K562 (cell line): ENCODE data around the gene AUNIP. TPM values are rescaled to one million over a fixed set of nuclear protein-coding genes. Genes with fewer than 3 reads are reported as not detected.
A peak's percentile ranks its signal among the peaks of the same experiment; 100 is the strongest.

Source experiments
- AFF1 ChIP-seq, 2 experiments: fragments of 450-650 bp; IDR thresholded peaks; 2 replicates each; pipeline ENCODE4 v1.6.1; 2018; ENCODE audit warnings: mild to moderate bottlenecking in 2 of 2, low read depth in 1 of 2; ENCODE audit not compliant: partially characterized antibody in 2 of 2
- CBFB ChIP-seq: sonication (generic); formaldehyde crosslinking; IDR thresholded peaks from 2 replicates; pipeline ENCODE4 v1.4.0; 2020; ENCODE audit warnings: mild to moderate bottlenecking, missing genetic modification reagents
- CBX5 ChIP-seq: IDR thresholded peaks from 2 replicates; pipeline ENCODE4 v1.6.1; 2014; ENCODE audit warnings: low read depth, borderline replicate concordance
- CHD1 ChIP-seq: fragments of 200-600 bp; sonication (generic); IDR thresholded peaks from one replicate; pipeline ENCODE4 v1.6.1; 2012; ENCODE audit warnings: mild to moderate bottlenecking, moderate library complexity, low read length, inconsistent platforms
- CTBP1 ChIP-seq: fragments of 450-650 bp; IDR thresholded peaks from 2 replicates; pipeline ENCODE4 v1.6.1; 2016; ENCODE audit warnings: borderline replicate concordance
- ETV6 ChIP-seq, 3 experiments: fragments of 150-350 bp in 1 of 3; sonication (generic) in 1 of 3; formaldehyde crosslinking in 1 of 3; IDR thresholded peaks; 2 replicates each; pipeline versions ENCODE4 v1.6.1 to v1.8.0; 2014 to 2022; ENCODE audit warnings: borderline replicate concordance in 2 of 3, low read depth in 2 of 3, antibody characterized with exemption in 1 of 3, low read length in 1 of 3, mild to moderate bottlenecking in 1 of 3, missing genetic modification reagents in 1 of 3
- MBD2 ChIP-seq: sonication (generic); IDR thresholded peaks from 2 replicates; pipeline ENCODE4 v1.6.1; 2016; ENCODE audit warnings: low read depth, borderline replicate concordance
- PML ChIP-seq: IDR thresholded peaks from 2 replicates; pipeline ENCODE4 v1.6.1; 2012; ENCODE audit warnings: low read length, inconsistent platforms
- RBBP5 ChIP-seq: fragments of 200-600 bp; sonication (generic); IDR thresholded peaks from 2 replicates; pipeline ENCODE4 v1.6.1; 2012; ENCODE audit warnings: borderline replicate concordance, mild to moderate bottlenecking, low read length, control low read depth, inconsistent platforms; ENCODE audit not compliant: insufficient read depth, poor library complexity, severe bottlenecking
- SIN3A ChIP-seq, 2 experiments: fragments of 150-350 bp in 1 of 2; IDR thresholded peaks; 2 replicates each; pipeline ENCODE4 v1.6.1; 2011 to 2016; ENCODE audit warnings: borderline replicate concordance in 2 of 2, low read depth in 2 of 2, low read length in 2 of 2, mild to moderate bottlenecking in 2 of 2, moderate library complexity in 2 of 2; ENCODE audit not compliant: control insufficient read depth in 1 of 2
- SMARCA5 ChIP-seq: fragments of 450-650 bp; IDR thresholded peaks from 2 replicates; pipeline ENCODE4 v1.6.1; 2016
- ZBTB7A ChIP-seq: IDR thresholded peaks from 2 replicates; pipeline ENCODE4 v1.6.1; 2011; ENCODE audit warnings: low read depth, mild to moderate bottlenecking, low read length, moderate library complexity, borderline replicate concordance; ENCODE audit not compliant: control insufficient read depth
- ZNF12 ChIP-seq: sonication (generic); formaldehyde crosslinking; IDR thresholded peaks from 2 replicates; pipeline ENCODE4 v1.4.0; 2020; ENCODE audit warnings: mild to moderate bottlenecking, missing genetic modification reagents
- ZNF436 ChIP-seq: fragments of 250-450, 450-650 bp; sonication (Bioruptor Pico); formaldehyde crosslinking; IDR thresholded peaks from 2 replicates; pipeline ENCODE4 v1.7.0; 2020; ENCODE audit warnings: mild to moderate bottlenecking
- ZNF79 ChIP-seq: fragments of 250-450 bp; sonication (Bioruptor Pico); IDR thresholded peaks from 2 replicates; pipeline ENCODE4 v1.4.0; 2020; ENCODE audit warnings: low read depth, mild to moderate bottlenecking, moderate library complexity
- polyA plus RNA-seq, 8 experiments: library from polyadenylated mRNA; depleted of rRNA in 4 of 8; stranded (reverse) in 5 of 8; unstranded in 3 of 8; fragments of >200 nt; fragmentation: Nextera tagmentation in 2 of 8; fragmentation: Illumina TruSeq in 1 of 8; extraction: Ambion mirVana in 2 of 8; extraction: Trizol in 1 of 8; gene quantifications; 2 replicates each; pipeline versions ENCODE4 v1.2.1 to v1.2.3, GENCODE V29; 2011 to 2014; ENCODE audit warnings: inconsistent platforms in 1 of 8, missing spikeins in 1 of 8
- total RNA-seq, 7 experiments: library from RNA; depleted of rRNA in 6 of 7; stranded (reverse); fragments of >200 nt in 6 of 7; fragmentation: Illumina TruSeq in 2 of 7; extraction: Trizol in 2 of 7; gene quantifications; 2 replicates each; pipeline versions ENCODE4 v1.2.1 to v1.2.3, GENCODE V29; 2011 to 2021; ENCODE audit warnings: low replicate concordance in 1 of 7

The AUNIP gene
- total and polyA plus RNA-seq, 9 of the 15 experiments (the other 6 are each of a cell fraction or from before 2014, with no cell fraction given): 12.1 to 53.8 (median 47.1) TPM

DNA sequence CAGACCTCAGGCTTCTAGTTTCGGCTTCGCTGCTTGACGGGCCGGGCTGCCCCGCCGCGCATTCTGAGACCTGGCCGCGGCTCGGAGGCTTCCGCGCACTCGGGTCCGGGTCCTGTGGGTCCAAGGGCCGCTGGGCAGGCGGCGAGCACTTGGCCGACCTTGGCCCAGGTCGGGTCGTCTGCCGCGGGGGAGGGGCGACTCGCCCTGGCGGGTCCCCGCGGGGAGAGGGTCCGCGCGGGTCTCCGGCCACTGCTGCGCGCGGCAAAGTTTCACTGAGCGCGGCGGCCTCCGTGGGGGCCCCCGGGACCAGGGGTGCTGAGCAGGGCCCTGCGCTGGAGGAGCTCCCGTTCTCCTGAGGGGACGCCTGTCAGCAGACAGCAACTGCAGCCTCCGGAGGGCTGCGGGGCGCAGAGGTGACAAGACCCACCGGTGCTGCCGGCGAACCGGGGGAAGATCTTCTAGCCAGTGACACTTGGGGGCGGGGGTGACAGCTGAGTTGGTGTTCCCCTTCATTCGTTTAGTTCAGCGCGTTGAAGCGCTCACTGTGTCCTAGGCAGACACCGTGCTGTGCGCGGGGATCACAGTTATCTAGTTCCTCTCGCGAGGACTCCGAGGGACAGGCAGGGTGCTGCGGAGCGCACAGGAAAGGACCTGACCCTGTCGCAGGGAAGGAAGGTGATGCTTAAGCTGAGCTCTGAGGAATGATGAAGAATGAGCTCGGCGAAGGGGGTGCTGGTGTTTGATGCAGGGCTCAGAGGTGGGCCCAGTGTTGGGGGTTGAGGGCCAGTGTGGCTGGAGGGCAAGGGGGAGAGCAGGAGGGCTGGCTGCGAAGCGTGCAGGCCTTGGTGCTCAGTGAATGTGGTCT lies 38.8 kb downstream of the AUNIP start (continued):
- TF ChIP-seq ZNF79 (CRISPR knock-in tag) (no peak), CTBP1 (peak; percentile 59; the same call in 1 of the 2 replicates), CHD1 (peak; percentile 32), MBD2 (0 out of 2 replicates have a peak, but pooled peaks have one; percentile 18), AFF1 (IDR thresholded peaks at IDR 0.05; ENCODE audit: low read depth in 1 of 2, partially characterized antibody in 2 of 2) (peak in 1 of 2 experiments; percentile 23), CBX5 (no peak), ZBTB7A (peak; percentile 58; the same call in 1 of the 2 replicates), SIN3A (IDR thresholded peaks at IDR 0.05; ENCODE audit: borderline replicate concordance in 2 of 2, control insufficient read depth in 1 of 2, low read depth in 2 of 2, low read length in 2 of 2) (peak in 1 of 2 experiments; percentile 45), ZNF436 (0 out of 2 replicates have a peak, but pooled peaks have one; percentile 10), SMARCA5 (peak; percentile 24; the same call in 1 of the 2 replicates), CBFB (peak; percentile 66), PML (0 out of 2 replicates have a peak, but pooled peaks have one; percentile 3), RBBP5 (peak; percentile 82), ETV6 (IDR thresholded peaks at IDR 0.05; ENCODE audit: borderline replicate concordance in 1 of 2, low read depth in 2 of 2, low read length in 1 of 2) (no peak), ETV6 (CRISPR knock-in tag; IDR thresholded peaks at IDR 0.05; ENCODE audit: borderline replicate concordance) (peak; percentile 76; the same call in 1 of the 2 replicates), ZNF12 (CRISPR knock-in tag) (peak; percentile 69; the same call in 1 of the 2 replicates)
